Measurements from ENCODE around the gene HOXD10.

- TF ChIP-seq CTCF (conservative IDR thresholded peaks at IDR 0.05; ENCODE audit: low read length), result no peak
- no peak for TF ChIP-seq EZH2phosphoT487 (IDR thresholded peaks at IDR 0.05; ENCODE audit: borderline replicate concordance, low read depth, low read length)
Measured at GRCh38 chr2:176111846-176112374, 4.7 kb upstream of the HOXD10 start.
